ENCODE data around the gene HSD11B2.

GRCh38 chr16:67429053-67429798, 1.7 kb upstream of the HSD11B2 start:
- TF ChIP-seq FOXJ3 (CRISPR knock-in tag; IDR thresholded peaks at IDR 0.05; ENCODE audit: borderline replicate concordance) (no peak), CTCF (IDR thresholded peaks at IDR 0.05) (no peak), ZMAT4 (CRISPR knock-in tag; IDR thresholded peaks at IDR 0.05) (no peak), ESRRA (CRISPR knock-in tag; IDR thresholded peaks at IDR 0.05; ENCODE audit: borderline replicate concordance) (peak; percentile 62; the same call in 1 of the 2 replicates), SP1 (CRISPR knock-in tag; conservative IDR thresholded peaks at IDR 0.05) (no peak), ZNF263 (CRISPR knock-in tag; IDR thresholded peaks at IDR 0.05; ENCODE audit: low read depth) (no peak), TP53 (CRISPR knock-in tag; IDR thresholded peaks at IDR 0.05) (no peak), USF1 (CRISPR knock-in tag; IDR thresholded peaks at IDR 0.05) (no peak), E2F1 (CRISPR knock-in tag; IDR thresholded peaks at IDR 0.05) (no peak), JUN (CRISPR knock-in tag; IDR thresholded peaks at IDR 0.05) (no peak), TCF7 (CRISPR knock-in tag; IDR thresholded peaks at IDR 0.05; ENCODE audit: low read depth) (no peak)
